ENCODE results near the gene AGAP3.

AGAP3 gene

GRCh38 chr7:151135525-151135845 is 49.2 kb downstream of the AGAP3 start:
- DNase-seq (ENCODE audit: low read depth in 2 of 2): no peak

DNA sequence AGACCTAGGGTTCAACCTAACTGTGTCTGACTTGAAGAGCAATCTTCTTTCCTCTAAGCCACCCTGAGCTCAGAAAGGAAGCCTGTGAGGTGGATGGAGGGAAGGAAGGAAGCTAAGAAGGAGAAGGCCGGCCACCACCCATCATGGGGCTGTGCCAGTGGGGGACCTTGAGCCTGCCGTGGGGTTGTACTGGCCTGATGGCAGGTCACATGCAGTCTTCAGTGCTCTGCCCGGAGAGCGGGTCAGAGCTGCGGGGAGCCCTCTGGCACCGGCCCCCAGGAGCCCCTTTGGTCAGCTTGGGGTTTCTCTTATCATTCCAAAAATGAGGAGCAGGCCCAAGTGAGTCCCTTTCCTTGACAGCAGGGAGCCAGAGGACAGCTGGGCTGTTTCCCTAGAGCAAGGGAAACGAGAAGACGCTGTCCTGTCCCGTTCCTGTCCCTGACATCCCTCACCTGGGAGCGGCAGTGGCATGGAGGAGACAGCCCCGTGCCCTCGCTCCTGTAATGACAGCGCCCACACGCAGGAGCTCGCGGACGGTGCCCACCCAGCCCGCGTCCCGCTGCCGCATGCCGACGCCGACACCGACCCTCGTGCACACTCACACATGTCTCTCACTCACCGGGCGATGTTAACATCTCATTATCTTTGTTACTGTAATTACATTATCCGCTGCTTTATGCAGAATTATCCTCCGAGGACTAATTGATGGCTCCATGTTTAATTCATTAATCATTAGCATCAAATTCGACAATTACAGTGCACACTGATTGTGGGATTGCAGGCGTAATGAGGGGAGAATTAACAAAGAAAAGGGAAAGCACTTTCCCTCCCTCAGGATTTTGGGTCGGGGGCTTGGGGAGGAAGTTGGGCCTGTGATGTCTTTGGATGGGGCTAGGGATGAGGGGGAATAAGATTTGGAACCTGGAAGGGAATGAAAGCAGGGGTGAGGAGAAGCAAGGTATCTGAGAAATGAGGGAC is 49.9 kb downstream of the AGAP3 start:
- no peak for DNase-seq (ENCODE audit: low read depth in 2 of 2)

GRCh38 chr7:151137076-151137675 is 50.9 kb downstream of the AGAP3 start:
- DNase-seq (ENCODE audit: low read depth in 2 of 2): no peak

DNA sequence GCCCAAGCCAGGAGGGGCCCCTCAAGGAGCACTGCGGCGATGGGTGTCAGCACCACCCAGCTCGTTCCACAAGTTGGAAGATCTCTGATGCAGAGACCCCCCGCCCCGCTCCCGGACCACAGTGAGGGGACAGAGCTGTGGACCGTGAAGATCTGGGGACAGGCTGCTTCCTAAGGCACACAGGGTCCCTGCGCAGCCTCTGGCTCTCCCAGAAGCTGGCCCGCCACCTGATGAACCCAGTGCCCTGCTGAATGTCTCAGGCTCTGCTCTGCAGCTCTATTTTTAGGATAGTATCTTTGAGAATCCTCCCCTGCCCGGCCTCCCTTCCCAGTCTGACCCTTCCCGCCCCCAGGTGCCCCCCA is 51.5 kb downstream of the AGAP3 start:
- DNase-seq (ENCODE audit: low read depth in 2 of 2): no peak

DNA sequence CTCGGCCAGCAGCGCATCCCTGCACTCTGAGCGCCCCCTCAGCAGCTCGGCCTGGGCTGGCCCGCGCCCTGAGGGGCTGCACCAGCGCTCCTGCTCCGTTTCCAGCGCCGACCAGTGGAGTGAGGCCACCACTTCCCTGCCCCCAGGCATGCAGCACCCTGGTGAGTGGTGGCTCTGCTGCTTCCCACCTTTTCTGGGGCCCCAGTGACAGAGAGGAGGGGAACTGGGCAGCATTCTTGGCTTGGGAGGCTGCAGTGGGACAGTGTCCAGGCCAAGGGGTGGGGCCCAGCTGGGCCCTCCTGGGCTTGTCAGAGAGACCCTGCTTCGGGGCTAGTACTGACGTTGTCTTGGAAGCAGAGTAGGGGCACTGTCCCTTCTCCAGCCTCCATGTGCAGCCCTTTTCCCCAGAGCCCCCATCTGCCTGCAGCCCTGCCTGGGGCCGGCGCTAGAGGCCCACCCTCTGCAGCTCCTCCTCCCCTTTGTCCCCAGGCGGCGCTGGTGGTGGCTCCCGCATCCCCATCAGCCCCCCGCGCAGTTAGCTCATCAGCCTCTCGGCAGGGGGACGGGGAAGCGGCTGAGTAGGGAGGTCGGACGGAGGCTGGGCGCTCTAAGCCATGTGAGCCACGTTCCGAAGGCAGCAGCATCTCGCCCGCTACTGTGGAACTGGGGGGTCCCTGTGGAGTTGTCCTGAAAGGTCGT is 52.0 kb downstream of the AGAP3 start:
- DNase-seq (ENCODE audit: low read depth in 2 of 2): no peak

GRCh38 chr7:151139071-151139790 is 53.0 kb downstream of the AGAP3 start:
- DNase-seq (ENCODE audit: low read depth in 2 of 2): no peak

DNA sequence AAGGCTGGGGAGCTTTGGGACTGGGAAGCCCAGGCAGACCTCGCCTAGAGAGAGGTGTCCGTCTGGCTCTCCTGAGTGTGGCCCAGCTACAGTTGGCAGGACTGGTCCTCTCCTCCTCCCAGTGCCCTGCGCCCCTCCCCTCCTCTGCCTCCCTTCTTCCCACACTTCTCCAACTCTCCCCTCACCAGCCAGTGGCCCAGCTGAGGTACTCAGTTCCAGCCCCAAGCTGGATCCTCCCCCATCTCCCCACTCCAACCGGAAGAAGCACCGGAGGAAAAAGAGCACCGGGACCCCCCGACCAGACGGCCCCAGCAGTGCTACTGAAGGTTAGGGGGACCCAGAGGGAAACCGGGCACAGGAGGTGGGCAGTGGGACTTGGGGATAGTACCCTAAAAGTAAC is 53.5 kb downstream of the AGAP3 start:
- DNase-seq (ENCODE audit: low read depth in 2 of 2): no peak

DNA sequence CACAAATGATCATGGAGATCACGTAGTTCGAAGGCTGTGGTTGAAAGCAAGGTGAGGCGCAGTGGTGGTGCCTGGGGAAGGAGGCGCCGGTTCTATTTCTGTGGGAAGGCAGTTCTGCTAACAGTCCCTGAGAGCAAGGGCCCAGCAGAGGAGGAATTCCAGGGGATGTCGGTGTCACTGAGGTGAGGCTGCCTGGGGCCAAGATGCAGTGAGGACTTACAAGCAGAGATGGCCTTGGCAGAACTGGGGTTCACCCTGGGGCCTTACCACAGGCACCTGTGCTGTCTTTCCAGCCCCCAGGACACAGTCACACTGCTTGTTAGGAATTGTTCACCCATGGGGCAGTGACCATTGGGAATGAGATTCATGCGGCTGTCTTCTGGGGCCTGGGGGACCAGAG is 54.6 kb downstream of the AGAP3 start:
- DNase-seq (ENCODE audit: low read depth in 2 of 2): no peak

GRCh38 chr7:151141311-151141854 is 55.1 kb downstream of the AGAP3 start:
- no peak for DNase-seq (ENCODE audit: low read depth in 2 of 2)

DNA sequence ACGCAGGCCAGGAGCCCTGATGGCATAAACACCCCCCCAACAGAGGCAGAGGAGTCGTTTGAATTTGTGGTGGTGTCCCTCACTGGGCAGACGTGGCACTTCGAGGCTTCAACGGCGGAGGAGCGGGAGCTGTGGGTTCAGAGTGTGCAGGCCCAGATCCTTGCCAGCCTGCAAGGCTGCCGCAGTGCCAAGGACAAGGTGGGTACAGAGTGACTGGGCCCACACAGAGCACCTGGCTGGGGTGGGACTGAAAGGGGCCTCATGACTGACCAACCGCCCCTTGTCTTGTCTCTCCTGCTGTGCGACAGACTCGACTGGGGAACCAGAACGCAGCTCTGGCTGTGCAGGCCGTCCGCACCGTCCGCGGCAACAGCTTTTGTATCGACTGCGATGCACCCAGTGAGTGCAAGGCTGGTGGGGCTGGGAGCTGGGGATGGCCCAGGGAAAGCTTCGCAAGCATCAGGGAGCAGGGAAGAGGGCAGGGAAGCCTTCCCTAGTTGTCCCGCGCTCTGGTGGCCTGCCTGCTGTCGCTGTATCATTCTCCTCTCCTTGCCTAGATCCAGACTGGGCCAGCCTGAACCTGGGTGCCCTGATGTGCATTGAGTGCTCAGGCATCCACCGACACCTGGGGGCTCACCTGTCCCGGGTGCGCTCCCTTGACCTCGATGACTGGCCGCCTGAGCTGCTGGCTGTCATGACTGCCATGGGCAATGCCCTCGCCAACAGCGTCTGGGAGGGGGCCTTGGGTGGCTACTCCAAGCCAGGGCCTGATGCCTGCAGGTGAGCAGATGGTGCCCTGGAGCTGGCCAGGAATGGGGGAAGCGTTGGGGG is 55.8 kb downstream of the AGAP3 start:
- DNase-seq (ENCODE audit: low read depth in 2 of 2): no peak

GRCh38 chr7:151142686-151143040 is 56.4 kb downstream of the AGAP3 start:
- no peak for DNase-seq (ENCODE audit: low read depth in 2 of 2)

- DNase-seq (ENCODE audit: low read depth in 2 of 2): no peak
These were observed 57.2 kb downstream of the AGAP3 start for GRCh38 chr7:151143261-151144015.

GRCh38 chr7:151144387-151144786 is 58.1 kb downstream of the AGAP3 start:
- no peak for DNase-seq (ENCODE audit: low read depth in 2 of 2)

DNA sequence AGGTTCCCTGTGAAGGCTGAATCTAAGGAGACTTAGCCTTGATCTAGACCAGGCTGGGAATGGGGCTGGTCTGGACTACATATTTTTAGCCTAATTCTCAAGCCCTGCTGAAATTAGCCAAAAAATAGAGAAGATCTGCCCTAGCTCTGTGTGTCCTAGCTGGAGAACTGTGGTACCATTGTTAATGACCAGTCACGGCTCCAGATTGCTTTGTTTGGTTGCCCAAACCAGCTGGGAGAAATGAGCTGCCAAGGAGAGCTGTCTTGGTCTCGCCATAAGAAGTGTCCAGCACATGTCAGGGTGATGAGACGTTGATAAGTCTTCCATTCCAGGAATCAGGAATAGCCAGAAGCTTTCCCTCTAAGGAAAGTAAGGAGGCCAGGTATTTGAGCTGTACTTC is 60.5 kb downstream of the AGAP3 start:
- no peak for DNase-seq (ENCODE audit: low read depth in 2 of 2)

- no peak for DNase-seq (ENCODE audit: low read depth in 2 of 2)
These were observed 62.3 kb downstream of the AGAP3 start for GRCh38 chr7:151148319-151149259.

GRCh38 chr7:151150388-151150787 is 64.1 kb downstream of the AGAP3 start:
- DNase-seq (ENCODE audit: low read depth in 2 of 2): no peak

DNA sequence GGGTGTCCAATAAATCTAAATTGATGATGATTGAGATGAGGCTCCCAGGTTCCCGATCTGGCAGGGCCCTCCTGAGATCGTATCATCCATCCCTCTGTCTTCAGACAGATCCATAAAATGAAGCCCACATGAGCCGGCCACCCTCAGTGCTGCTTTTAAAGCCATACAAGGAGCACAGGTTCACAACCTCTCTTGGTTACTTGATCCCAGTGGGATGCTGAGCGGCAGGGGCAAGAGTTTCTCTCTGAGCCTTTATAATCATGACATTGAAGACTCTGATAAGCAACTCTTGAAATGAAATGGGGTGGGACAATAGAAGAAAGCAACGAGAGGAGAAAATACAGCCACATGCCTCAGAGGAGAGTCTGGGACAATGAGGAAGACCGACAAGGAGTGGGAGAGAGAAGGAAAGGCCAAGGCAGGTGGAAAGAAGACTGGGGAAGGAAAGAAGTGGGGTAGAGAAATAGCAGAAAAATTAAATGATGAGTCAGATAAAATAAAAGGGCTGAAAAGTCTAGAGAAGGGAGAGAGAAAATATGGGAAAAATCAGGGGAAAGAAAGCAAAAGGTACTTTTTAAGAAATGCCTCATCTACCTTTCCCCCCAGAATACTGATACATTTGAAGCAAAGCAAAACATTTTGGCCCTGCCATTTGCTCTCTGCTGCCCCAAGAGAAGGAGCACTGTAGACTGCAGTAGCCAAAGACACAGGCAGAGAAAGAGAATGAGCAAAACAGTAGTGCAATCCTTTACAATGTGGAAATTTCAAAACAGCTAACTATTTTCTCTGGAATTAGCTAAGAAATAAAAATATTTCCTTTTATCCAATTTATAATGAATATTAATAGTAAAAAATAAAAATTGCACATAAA is 66.6 kb downstream of the AGAP3 start:
- no peak for DNase-seq (ENCODE audit: low read depth in 2 of 2)

DNA sequence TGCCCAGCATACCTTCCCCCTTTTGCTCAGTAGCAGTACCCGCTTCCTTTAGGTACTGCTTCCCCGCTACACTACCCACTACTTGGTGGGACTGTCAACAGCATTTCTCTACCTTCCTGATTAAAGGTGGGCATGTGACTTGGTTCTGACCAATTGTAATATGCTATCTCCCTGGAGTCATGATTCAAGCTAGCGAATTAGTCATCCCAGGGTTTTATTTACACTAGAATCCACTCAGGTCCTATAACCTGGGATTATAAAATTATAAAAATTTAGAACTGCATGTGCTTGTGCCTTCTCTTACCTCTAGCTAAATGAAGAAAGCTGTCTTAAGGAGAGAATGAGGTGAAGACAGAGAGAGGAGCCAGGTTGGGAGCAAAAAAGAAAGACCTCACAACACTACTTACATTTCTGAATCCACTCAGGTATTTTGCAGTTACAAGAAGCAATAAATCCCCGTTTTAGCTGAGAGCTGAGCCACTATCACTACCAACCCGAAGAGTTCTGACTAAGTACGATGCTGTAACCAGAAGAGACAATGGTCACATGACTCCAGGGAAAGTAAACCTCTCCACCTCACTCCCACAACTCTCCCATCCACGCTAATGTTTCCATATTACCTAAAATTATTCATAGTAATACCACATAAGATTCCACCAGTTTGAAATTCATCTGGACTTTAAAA is 71.5 kb downstream of the AGAP3 start:
- DNase-seq (ENCODE audit: low read depth in 2 of 2): no peak
